GM18858 (cell line): Measurements from ENCODE around the gene HHIPL1.
"Not testable (repeated sequence)": the region's sequence is repeated elsewhere in the genome, so short reads cannot be mapped to it uniquely, and the experiment has no call there.

Source experiments
- ATAC-seq: cut with Tn5 transposase; IDR thresholded peaks from one replicate; pipeline ENCODE4 v1.9.1; 2021; ENCODE audit not compliant: unreplicated experiment

The HHIPL1 gene

DNA sequence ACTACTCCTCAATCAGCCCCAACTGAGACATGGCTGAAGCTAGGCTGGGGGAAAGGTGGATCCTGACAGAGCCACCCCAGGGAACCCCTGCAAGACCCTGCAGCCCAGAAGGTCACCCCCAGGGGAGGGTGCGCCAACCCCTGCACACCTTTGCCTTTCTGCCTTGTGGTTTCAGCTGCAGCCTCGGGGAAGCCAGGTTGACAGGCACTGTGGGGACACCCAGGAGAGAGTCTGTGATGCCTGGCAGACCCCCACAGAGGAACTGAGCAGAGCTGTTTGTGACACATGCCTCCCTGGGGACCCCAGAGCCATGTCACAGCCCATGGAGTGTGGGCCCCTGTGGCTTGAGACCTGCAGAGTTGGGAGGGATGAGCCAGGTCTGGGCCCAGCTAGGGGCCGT lies 11.8 kb upstream of the HHIPL1 start:
- ATAC-seq = no peak

- ATAC-seq = no peak
Measured at GRCh38 chr14:99633918-99634317, 11.0 kb upstream of the HHIPL1 start.

- no peak for ATAC-seq
Measured at GRCh38 chr14:99634443-99634842, 10.5 kb upstream of the HHIPL1 start.

DNA sequence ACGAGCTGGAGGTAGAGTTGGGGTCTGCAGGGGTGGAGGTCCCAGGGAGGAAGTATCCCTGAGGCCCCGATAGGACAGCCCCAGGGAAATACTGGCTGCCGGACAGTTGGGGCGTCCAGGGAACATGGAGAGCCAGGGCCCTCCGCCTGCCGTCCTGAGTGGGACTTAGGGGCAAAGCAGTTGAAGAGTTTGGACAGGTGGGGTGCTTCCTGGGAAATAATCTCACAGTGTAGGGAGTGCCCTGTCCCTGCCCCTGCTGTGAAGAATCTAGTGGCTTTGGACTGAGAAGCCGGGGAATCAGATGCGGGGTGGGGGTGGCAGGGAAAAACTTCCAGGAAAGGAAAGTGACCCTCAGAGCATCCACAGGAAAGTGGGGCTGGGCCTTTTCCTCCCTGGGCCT lies 9.8 kb upstream of the HHIPL1 start:
- no peak for ATAC-seq

DNA sequence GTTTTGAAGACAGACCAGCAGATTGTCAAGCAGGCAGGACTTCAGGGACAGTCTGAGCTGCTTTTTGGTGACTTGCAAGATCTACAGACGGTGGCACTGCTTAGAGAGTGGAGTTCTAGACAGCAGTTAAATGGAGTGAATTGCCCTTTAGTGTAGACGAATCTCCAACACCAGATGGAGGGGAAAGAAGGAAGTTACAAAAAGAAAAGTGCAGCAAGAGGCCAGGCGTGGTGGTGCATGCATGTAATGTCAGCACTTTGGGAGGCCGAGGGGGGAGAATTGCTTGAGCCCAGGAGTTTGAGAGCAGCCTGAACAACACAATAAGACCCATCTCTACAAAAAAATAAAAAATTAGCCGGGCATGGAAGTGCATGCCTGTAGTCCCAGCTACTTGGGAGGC lies 8.4 kb upstream of the HHIPL1 start:
- no peak for ATAC-seq

- no peak for ATAC-seq
Measured at GRCh38 chr14:99637624-99638023, 7.3 kb upstream of the HHIPL1 start.

DNA sequence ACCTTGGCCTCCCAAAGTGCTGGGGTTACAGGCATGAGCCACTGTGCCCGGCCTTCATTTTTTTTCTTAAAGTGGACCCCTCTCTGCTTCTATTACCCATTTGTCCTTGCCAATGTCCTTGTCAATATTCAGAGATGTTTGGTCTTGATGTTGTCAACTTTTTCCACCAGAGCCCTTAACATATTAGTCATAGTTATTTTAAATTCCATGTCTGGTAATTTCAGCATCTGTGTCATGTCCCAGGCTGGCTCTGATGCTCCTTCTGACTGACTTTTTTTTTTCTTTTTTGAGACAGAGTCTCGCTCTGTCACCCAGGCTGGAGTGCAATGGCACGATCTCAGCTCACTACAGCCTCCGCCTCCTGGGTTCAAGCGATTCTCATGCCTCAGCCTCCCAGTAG lies 2.2 kb upstream of the HHIPL1 start:
- not testable (repeated sequence) for ATAC-seq

GRCh38 chr14:99643343-99643742 lies 1.6 kb upstream of the HHIPL1 start:
- no peak for ATAC-seq

DNA sequence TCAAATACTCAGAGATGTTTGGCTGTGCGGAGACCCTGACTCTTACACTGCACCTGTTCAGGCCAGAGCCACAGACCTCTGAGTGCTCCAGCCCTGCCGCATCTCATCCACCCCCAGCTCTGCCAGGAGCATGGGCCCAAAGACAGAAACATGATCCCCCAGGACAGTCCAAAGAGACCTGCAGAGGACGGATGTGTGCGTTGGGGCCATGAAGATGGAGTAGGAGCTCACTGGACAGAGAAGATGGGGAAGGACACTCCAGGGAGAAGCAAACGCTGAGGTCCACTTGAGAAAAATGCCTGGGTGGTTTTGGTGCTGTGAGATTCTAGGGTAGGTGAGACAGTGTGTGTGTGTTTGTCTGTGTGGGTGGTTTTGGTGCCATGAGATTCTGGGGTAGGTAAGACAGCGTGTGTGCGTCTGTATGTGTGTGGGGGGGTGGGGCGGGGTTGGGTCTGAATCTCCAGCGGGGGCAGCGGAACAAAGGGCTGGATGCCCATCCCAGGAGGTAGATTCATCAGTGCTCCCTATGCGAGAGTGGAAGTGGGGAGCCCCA lies 818 bp upstream of the HHIPL1 start:
- no peak for ATAC-seq

- ATAC-seq = no peak
Measured at GRCh38 chr14:99645545-99646505, 896 bp downstream of the HHIPL1 start.

DNA sequence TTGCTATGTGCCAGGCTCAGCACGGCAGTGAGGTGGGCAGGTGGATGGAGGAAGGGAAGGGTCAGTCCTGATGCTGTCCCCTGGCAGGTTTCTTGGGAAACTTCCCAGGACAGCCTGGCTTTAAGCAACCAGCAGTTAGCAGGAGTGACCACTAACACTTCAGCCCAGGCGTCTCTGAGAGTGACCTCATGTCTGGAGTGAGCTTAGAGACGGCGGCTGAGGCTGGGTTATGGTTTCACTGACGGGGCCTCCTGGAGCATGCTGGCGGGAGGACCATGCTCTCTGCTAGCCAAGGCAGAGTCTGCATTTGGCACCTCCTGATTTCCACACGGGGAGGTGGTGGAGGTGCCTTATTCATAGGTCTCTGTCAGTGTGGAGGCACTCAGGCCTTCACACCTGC lies 2.5 kb downstream of the HHIPL1 start:
- no peak for ATAC-seq

- no peak for ATAC-seq
Measured at GRCh38 chr14:99648027-99648784, 3.3 kb downstream of the HHIPL1 start.

DNA sequence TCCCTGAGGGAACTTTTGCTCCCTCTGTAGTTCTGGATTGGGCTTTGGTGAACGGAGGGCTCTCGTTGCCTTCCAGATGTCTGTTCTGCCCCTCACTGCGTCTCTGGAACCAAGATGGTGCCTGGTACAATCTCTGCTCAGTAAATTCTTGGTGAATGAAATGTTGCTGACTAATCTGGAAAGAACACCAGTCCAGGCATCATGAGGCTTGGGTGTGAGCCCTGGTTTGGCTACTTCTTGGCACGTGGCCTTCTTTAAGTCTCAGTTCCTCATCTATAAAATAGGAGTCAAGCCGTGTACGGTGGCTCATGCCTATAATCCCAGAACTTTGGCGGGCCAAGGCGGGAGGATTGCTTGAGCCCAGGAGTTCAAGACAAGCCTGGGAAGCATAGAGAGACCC lies 4.3 kb downstream of the HHIPL1 start:
- no peak for ATAC-seq

DNA sequence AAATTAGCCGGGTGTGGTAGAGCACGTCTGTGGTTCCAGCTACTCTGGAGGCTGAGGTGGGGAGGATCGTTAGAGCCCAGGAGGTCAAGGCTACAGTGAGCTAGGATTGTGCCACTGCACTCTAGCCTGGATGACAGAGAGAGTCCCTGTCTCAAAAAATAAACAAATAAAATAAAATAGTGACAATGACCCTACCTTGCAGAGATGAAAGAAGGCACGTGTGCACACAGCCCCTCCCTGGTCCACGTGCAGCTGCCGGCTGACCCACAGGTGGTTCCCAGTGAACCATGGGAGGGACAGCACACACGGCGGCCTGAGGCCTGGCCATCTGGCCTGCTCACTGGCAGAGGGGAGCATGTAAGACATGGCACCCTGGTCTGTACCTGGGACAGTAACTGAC lies 4.7 kb downstream of the HHIPL1 start:
- ATAC-seq = no peak

- no peak for ATAC-seq
Measured at GRCh38 chr14:99650189-99650588, 5.3 kb downstream of the HHIPL1 start.

DNA sequence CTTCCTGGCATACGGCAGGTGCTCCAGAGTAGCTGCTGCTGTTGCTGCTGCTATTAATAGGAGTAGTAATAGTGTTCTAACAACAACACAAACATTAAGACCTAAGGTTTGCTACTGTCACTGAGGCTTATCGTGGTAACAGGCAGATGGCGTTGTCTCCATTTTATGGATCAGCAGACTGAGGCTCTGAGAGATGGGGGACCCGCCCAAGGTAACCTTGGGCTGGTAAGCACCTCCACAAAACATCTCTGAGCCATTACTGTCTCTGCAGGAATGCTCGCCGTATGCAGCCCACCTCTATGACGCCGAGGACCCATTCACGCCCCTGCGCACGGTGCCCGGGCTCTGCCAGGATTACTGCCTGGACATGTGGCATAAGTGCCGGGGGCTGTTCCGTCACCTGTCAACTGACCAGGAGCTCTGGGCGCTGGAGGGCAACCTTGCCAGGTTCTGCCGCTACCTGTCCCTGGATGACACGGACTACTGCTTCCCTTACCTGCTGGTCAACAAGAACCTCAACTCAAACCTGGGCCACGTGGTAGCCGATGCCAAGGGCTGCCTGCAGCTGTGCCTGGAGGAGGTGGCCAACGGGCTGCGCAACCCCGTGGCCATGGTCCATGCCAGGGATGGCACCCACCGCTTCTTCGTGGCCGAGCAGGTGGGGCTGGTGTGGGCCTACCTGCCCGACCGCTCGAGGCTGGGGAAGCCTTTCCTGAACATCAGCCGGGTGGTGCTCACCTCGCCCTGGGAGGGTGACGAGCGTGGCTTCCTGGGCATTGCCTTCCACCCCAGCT lies 7.2 kb downstream of the HHIPL1 start:
- ATAC-seq = no peak

- no peak for ATAC-seq
Measured at GRCh38 chr14:99654235-99654985, 9.5 kb downstream of the HHIPL1 start.

DNA sequence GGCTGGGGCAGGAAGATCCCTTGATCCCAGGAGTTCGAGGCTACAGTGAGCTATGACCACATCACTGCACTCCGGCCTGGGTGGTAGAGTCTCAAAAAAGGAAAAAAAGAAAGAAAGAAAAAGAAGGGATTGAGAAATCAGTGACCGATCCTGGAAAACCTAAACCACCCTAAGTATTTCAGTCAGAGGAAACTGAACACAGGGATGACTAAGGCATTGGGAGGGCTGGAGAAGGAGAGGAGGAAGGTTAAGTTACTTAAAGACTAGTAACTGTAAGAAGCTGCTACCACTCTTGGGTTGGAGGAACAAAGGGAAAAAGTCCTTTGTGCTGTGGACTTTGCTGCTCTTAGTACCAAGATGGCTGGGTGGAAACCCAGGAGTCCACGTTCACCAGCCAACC lies 10.6 kb downstream of the HHIPL1 start:
- no peak for ATAC-seq

DNA sequence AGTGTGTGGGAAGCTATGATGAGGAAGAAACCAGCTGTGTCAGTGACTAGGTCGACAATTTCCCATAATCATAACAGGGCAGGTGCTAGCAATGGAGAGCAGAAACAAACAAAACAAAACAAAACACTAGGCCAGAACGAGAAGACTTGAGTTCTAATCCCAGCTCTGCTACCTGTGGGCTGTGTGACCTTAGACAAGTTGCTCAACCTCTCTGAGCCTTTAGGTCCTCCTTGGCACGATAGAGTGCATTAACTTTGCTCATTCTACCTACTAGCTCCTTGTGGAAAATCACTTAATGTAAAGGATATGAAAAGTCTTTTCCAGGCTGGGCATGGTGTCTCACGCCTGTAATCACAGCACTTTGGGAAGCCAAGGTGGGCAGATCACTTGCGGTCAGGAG lies 11.2 kb downstream of the HHIPL1 start:
- no peak for ATAC-seq

GRCh38 chr14:99657645-99658155 lies 12.8 kb downstream of the HHIPL1 start:
- no peak for ATAC-seq
